ENCODE results near the gene FLT4.

The FLT4 gene

GRCh38 chr5:180611140-180611850 is 38.1 kb downstream of the FLT4 start:
- in situ Hi-C loops (cut with HindIII; ENCODE audit: low sequenced_read_pairs): no loop called here

DNA sequence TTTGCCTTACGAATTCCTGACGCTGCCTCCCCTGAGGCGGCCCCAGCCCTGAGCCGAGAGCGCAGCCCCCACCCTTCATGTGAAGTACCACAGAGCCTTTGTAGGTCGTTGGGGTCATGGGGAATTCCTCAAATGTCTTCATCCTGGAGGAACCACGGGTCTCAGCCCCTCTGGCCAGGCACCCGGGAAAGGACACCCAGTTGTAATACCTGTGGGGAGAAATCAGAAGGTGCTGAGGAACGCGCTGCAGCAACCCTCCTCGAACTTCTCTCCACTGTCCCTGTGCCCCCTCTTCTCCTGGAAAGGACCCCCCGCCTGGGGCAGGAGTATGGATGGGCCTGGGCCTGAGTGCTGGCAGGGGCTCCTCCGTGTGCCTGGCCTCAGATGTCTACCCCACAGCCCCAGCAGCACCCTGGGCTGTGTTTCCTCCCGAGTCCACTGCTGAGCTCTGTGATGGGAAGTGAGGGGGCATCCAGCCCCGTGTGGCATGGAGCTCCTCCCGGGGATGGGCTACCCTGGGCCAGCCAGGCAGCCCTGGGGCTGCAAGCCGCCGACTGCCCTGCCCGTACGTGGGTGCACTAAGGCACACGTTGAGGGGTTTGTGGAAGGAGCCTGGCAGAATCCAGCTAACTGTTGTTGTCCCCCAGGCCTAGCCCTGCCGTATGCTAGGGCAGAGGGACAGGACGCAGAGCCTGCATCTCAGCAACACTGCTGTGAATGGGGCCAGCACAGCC is 39.4 kb downstream of the FLT4 start:
- in situ Hi-C loops (cut with HindIII; ENCODE audit: low sequenced_read_pairs): no loop called here

GRCh38 chr5:180609386-180609785 is 40.0 kb downstream of the FLT4 start:
- in situ Hi-C loops (cut with HindIII; ENCODE audit: low sequenced_read_pairs): no loop called here

DNA sequence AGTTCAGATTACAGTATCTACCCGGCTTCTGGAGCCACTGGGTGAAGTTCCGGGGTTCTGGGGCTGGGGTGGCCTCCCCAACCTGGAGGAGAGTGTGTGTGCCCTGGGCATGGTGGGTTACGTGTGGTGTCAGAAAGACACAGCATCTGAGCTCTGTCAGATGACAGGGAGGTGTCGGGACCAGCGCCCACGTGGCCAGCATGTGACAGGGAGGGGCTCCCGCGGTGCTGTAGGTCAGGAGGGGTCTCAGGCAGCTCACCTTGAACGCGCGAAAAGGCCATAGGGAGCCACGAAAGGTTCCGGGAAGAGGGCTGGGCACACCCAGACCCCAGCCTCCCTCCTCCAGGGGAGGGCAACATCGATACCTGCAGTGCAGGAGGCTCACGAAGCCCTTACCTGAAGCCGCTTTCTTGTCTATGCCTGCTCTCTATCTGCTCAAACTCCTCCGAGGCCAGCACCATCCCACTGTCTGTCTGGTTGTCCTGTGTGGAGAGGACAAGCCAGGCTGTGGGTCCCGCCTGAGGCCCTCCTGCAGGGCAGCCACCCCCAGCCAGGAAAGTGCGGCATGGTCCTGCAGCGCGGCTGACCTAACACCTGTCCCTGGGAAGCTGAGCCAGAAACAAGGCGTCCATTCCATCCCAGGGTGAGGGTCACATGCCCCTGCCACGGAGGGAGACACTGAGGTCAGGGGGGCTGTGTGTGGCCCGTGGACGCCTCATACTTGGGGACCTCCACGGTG is 40.7 kb downstream of the FLT4 start:
- in situ Hi-C loops (cut with HindIII; ENCODE audit: low sequenced_read_pairs): no loop called here

DNA sequence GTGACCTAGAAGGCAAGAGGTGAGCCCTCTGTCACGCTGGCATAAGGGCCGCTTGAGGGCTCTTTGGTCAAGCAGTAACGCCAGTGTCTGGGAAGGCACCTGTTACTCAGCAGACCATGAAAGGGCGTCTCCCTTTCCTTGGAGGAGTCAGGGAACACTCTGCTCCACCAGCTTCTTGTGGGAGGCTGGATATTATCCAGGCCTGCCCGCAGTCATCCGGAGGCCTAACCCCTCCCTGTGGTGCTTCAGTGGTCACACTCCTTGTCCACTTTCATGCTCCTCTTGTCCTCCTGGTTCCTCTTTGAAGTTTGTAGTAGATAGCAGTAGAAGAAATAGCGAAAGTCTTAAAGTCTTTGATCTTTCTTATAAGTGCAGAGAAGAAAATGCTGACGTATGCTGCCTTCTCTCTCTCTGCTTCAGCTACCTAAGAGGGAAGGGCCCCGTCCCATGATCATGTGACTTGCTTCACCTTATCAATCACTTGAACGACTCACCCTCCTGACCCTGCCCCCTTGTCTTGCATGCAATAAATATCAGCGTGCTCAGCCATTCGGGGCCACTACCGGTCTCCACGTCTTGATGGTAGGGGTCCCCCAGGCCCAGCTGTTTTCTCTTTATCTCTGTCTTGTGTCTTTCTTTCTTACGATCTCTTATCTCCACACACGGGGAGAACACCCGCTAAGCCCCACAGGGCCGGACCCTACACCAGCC is 41.4 kb downstream of the FLT4 start:
- in situ Hi-C loops (cut with HindIII; ENCODE audit: low sequenced_read_pairs): no loop called here

- in situ Hi-C loops (cut with HindIII; ENCODE audit: low sequenced_read_pairs): no loop called here
These were observed 43.1 kb downstream of the FLT4 start for GRCh38 chr5:180606215-180606785.

- in situ Hi-C loops (cut with HindIII; ENCODE audit: low sequenced_read_pairs): no loop called here
These were observed 43.7 kb downstream of the FLT4 start for GRCh38 chr5:180605554-180606214.

DNA sequence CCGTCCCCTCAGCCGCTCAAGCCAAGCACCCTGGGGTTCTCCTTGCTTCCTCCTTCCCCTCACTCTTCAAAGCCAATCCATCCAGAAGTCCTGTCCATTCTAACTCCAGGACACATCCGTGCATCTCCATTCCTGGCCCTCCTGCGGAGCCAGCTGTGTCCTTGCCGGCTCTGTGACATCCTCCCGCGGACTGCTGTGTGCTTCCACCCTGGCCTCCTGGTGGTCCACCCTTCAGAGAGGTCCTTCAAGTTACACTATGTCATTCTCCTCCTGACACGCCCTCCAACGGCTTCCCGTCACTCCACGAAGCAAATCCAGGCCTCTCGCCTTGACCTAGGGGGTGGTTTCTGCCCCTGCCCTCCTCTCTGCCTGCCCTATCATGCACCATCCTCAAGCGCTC is 45.1 kb downstream of the FLT4 start:
- in situ Hi-C loops (cut with HindIII; ENCODE audit: low sequenced_read_pairs): no loop called here

DNA sequence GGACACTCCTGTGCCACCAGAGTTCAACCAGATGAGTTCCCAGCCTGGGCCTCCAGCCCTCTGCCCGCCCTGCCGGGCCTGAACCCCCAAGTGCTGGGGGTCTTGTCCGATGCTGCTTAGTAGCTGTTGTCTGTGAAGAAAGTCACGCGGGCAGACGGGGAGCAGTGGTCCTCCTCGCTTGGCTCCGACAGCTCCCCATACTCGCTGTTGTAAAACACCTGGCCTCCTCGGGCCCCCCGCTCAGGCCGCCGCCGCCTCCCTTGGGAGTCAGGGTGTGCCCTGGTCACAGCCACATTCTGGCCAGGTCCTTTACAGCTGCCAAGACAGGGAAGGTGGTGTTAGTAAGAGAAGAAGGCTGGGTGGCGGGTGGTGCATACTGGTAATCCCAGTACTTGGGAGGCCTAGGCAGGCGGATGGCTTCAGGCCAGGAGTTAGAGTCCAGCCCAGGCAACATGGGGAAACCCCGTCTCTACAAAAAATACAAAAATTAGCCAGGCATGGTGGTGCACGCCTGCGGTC is 46.3 kb downstream of the FLT4 start:
- in situ Hi-C loops (cut with HindIII; ENCODE audit: low sequenced_read_pairs): no loop called here

- in situ Hi-C loops (cut with HindIII; ENCODE audit: low sequenced_read_pairs): no loop called here
These were observed 46.8 kb downstream of the FLT4 start for GRCh38 chr5:180602481-180603075.

DNA sequence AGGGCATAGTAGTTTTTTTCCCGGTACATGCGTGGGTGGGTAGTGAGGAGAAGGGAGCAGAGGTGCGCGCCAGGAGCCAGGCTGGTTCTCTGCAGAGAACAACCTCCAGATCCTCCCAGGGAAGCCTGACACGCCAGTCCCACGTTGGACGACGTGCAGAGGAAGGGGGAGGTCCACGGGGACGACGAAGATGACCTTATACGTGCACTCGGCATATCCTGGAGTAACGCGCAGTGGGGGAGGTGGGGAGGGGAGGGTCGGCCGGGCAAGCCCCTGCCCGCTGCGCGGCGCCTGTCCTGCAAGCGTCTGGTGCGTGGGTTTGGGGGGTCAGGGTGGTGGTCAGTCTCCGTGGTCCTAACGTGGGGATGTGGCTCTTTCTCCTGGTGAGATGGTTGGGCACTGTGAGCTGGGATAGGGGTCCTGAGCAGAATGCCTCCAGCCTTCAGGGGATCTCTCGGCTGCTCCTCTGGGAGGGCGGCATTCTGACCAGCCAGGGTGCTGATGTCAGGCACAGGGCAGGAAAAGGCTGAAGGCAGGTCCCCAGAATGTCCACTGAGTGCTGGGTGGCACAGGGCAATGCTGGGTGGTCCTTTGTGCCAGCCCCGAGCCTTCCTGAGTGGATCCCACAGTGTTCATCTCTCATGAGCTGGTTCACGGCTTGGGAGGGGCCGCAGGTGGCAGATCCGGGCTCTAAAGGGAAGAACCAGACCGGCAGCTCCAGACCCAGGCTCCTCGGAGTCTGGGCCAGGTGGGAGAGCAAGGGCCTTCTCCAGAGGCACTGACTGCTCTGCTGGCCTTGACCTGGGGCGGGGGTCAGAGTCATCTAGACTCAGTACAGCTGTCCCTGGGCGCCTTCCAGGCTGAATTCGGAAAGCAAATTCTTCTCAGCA is 47.6 kb downstream of the FLT4 start:
- in situ Hi-C loops (cut with HindIII; ENCODE audit: low sequenced_read_pairs): no loop called here

- in situ Hi-C loops (cut with HindIII; ENCODE audit: low sequenced_read_pairs): no loop called here
These were observed 48.8 kb downstream of the FLT4 start for GRCh38 chr5:180600554-180601041.

GRCh38 chr5:180599981-180600553 is 49.3 kb downstream of the FLT4 start:
- in situ Hi-C loops (cut with HindIII; ENCODE audit: low sequenced_read_pairs): no loop called here

DNA sequence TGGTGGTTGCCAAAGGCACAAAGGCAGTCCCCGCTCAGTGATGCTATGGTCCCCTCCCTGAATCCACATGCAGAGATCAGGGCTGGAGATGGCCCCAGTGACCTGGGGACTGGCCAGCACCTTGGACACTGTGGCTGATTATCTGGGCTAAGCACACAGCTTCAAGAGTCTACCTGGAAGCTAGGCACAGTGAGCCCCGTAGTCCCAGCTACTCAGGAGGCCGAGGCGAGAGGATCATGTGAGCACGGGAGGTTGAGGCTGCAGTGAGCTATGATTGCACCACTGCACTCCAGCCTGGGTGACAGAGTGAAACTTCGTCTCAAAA is 49.8 kb downstream of the FLT4 start:
- in situ Hi-C loops (cut with HindIII; ENCODE audit: low sequenced_read_pairs): no loop called here

- in situ Hi-C loops (cut with HindIII; ENCODE audit: low sequenced_read_pairs): no loop called here
These were observed 50.4 kb downstream of the FLT4 start for GRCh38 chr5:180598797-180599589.

DNA sequence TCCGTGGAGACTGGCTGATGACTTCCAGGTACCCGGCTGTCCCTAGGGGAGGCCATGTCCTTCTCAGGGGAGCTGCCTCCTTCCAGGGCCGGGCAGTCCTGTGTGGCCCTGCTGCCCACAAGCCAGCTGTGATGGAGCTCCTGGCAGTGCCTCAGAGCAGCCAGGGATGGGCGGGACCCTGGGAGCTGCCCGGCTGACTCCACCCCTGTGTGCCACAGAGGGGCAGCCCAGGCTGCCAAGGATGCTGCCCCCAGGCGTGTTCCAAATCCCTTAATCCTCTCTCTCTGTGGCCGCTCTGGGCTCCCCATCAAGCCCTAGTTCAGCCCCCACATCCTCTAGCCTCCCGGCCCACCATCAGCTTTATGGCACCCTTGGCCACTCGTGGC is 51.1 kb downstream of the FLT4 start:
- in situ Hi-C loops (cut with HindIII; ENCODE audit: low sequenced_read_pairs): no loop called here

GRCh38 chr5:180596668-180597231 is 52.6 kb downstream of the FLT4 start:
- in situ Hi-C loops (cut with HindIII; ENCODE audit: low sequenced_read_pairs): no loop called here

All from endothelial cell of hepatic sinusoid (primary cell).